GM18508 (cell line): ENCODE measurements around the gene RTP3.

Experiments used
- ATAC-seq: cut with Tn5 transposase; IDR thresholded peaks from one replicate; pipeline ENCODE4 v1.9.1; 2021; ENCODE audit warnings: moderate number of reproducible peaks; ENCODE audit not compliant: insufficient read depth, unreplicated experiment

RTP3 gene

GRCh38 chr3:46497556-46498265 lies at the start of gene RTP3:
Gene RTP3, plus strand, starts transcription at chr3:46497976. Its CDS starts 87 bp downstream, at chr3:46498063.
- no peak for ATAC-seq

DNA sequence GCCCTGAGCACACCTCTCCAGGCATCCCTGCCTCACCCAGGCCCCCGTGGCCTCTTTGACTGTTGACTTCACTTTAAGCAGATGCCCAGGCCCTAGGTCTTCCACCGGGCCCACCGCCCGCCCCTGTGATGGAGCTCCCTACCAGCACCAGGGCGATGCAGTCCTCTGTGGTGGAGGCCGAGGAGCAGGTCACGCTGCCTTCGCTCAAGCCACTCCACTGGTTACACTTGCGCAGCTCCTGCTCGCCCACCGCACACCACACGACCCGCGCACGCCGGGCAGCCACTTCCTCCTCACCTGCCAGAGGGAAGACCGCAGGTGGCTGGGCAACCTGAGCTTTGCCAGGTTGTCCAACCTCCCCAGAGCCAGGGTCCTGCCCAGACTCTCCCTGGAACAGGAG lies 49.1 kb upstream of the RTP3 start:
- no peak for ATAC-seq

- no peak for ATAC-seq
Measured at GRCh38 chr3:46449755-46450552, 47.8 kb upstream of the RTP3 start.

GRCh38 chr3:46453526-46454208 lies 44.1 kb upstream of the RTP3 start:
- no peak for ATAC-seq

GRCh38 chr3:46454209-46454595 lies 43.6 kb upstream of the RTP3 start:
- no peak for ATAC-seq

GRCh38 chr3:46454606-46455005 lies 43.2 kb upstream of the RTP3 start:
- ATAC-seq: no peak

DNA sequence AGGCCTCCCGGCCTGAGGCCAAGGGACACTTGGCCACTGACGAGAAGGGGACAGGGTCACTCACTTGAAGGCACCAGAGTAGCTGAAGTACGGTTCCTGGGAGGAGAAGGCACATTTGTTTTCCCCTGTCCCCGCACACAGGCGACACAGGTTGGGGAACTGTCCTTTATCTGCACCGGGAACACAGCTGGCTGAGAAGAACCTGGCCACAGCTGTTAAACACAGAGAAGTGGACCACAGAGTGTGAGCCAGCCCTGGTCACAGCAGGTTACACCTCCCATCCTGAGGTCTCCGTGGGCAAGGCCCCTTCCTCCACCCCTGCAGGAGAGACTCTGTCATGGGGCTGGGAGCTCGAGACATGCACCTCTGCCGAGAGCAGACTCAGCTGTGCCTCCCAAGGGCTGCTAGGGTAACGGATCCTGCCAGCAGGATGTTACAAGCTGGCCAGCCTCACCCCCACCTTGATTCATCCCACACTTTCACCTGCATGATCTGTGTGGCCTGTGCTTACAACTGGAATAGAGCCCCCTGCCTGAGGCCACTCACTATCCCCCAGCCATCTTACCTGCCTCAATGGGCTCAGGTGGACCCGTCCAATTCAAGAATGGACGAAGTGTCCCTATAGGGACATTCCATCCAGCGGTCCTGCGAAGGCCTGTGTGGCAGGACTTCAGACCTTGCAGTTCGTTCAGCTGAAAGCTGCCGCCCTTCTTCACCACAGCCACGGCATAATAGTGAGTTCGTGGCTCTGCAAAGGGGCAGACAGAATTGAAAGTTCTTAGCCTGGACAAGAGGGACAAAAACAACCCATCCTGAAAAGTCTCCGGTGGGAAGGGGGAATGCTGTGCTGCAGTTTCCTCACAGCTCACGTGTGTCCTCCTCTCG lies 42.3 kb upstream of the RTP3 start:
- ATAC-seq: no peak

- ATAC-seq: no peak
Measured at GRCh38 chr3:46456118-46456517, 41.7 kb upstream of the RTP3 start.

- no peak for ATAC-seq
Measured at GRCh38 chr3:46460051-46460450, 37.7 kb upstream of the RTP3 start.

GRCh38 chr3:46462111-46462510 lies 35.7 kb upstream of the RTP3 start:
- no peak for ATAC-seq

DNA sequence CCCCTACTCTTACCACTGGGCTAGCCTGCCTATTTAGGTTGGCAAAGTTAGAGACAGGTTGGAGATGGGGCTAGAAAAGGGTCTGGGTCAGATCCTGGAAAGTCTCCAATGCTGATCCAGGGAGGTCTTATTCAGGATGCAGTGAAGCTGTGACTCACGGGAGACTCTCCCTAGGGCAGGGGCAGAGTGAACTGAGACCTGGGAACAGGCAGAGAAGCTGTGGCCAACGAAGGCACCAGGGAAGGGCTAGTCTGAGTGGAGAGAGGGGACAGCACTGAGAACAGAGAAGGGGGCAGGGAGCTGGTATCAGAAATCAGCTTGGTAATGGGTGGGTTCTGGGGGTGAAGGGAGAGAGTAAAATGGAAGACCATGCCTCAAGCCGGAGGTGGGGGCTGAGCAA lies 35.3 kb upstream of the RTP3 start:
- ATAC-seq: no peak

- no peak for ATAC-seq
Measured at GRCh38 chr3:46463120-46463867, 34.5 kb upstream of the RTP3 start.

DNA sequence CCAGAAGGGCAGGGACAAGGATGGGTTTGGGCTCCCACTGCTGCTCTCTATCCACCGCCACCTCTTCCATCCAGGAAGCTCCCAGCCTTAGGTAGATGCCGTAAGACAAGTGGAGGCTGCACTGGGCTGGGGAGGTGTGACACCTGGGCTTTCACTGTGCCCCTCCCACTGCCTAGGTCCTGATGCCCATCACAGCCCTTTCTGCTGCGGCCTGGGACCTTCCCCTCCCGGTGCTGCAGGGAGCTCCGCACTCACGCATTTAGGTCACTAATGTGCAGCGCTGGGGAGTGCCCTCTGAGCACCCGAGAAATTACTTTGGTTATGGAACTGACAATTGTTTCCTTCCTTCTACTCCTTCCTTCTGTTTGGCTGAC lies 33.9 kb upstream of the RTP3 start:
- ATAC-seq: no peak

DNA sequence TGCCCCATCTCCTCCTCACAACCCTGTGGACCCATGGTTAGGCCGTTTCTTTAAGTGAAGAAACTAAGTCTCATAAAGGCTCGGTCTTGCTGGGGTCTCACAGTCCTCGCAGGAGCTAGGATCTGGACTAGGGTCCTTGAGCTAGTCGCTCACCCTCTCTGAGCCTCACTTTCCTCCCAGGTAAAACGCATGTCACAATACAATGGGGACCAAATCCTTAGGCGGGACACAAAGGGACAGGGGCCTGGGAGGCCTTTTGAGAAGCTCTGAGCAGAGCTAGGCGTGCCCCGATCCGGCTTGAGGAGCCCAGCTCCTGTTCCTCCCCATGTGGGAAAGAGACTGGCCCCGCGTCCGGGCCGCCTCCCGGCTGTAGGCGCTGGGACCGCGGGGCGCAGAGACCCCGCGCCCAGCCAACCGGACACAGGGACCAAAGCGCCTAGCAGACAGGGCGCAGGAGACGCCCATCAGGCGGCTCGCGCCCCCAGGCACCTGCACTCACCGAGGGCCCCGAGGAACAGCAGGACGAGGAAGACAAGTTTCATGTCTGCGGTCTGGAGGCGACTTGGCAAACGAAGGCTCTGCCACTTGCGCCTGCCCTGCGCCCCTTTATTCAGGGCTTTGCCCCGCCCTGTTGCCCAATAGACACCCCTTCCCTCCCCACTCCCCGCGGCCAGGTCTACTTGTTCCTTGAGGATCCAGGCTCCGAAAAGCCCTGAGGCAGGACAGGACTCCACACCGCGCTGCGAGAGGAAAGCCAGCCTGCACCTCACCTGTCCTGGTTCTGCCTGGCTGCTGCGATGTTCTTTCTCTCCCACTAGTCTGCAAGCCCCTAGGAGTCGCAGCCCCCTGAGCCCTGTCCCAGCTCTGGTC lies 33.2 kb upstream of the RTP3 start, which contains the start of gene LTF:
TSS of gene LTF (minus strand) at position 580 of the 870 bp plus-strand sequence. CDS start at position 542, 38 bp downstream.
- no peak for ATAC-seq

GRCh38 chr3:46465196-46465520 lies 32.6 kb upstream of the RTP3 start:
- no peak for ATAC-seq

GRCh38 chr3:46466273-46466672 lies 31.5 kb upstream of the RTP3 start:
- ATAC-seq: no peak

GRCh38 chr3:46466871-46467403 lies 30.8 kb upstream of the RTP3 start:
- ATAC-seq: no peak

DNA sequence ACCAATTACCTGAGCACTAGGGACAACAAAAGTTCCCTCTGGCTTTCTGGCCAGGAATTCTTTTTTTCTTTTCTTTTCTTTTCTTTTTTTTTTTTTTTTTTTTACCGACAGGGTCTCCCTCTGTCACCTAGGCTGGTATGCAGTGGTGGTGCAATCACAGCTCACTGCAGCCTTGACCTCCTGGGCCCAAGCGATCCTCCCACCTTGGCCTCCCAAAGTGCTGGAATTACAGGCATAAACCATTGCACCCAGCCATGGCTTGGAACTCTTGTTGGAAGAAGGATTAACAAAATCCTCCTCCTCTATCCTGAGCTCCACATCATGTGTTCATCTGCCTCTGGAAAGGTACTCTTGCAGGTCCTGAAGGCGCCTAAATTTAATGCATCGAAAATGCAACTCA lies 30.2 kb upstream of the RTP3 start:
- ATAC-seq: no peak
